Activated B cell treated with CpG ODN at 0.5 μM for 24 hours (primary cell): ENCODE measurements around the gene GUK1. TPM values are rescaled to one million over a fixed set of nuclear protein-coding genes. Genes with fewer than 3 reads are reported as not detected.

ENCODE experiments used
- ATAC-seq: fragments of 200-7000 bp; cut with Tn5 transposase; one replicate; pipeline ENCODE4 v1.10.0; 2021; ENCODE audit warnings: low read depth, mild to moderate bottlenecking, moderate library complexity
- CTCF ChIA-PET: fragments of 350-600 bp; sonication (Branson Sonifier 250); formaldehyde crosslinking; loops from one replicate; lab custom pipeline; 2021; ENCODE audit warnings: antibody characterized with exemption; lab: Charles Lee
- POLR2A ChIA-PET: fragments of 350-600 bp; sonication (Branson Sonifier 250); formaldehyde crosslinking; loops from one replicate; lab custom pipeline; 2021; ENCODE audit warnings: antibody characterized with exemption; lab: Charles Lee
- DNase-seq: peaks from one replicate; pipeline ENCODE4 v3.0.0; 2022
- H3K27ac Mint-ChIP-seq: one replicate; pipeline ENCODE4 v1.8.0; 2020; ENCODE audit warnings: mixed read lengths
- H3K27me3 Mint-ChIP-seq: one replicate; pipeline ENCODE4 v1.8.0; 2021; ENCODE audit warnings: mixed read lengths
- H3K36me3 Mint-ChIP-seq: one replicate; pipeline ENCODE4 v1.8.0; 2021; ENCODE audit warnings: low read depth, mixed read lengths
- H3K4me1 Mint-ChIP-seq: one replicate; pipeline ENCODE4 v1.8.0; 2021; ENCODE audit warnings: mixed read lengths
- H3K4me3 Mint-ChIP-seq: one replicate; pipeline ENCODE4 v1.8.0; 2020; ENCODE audit warnings: mild to moderate bottlenecking, mixed read lengths
- H3K9me3 Mint-ChIP-seq: one replicate; pipeline ENCODE4 v1.8.0; 2020; ENCODE audit warnings: mixed read lengths
- CTCF ChIP-seq: fragments of 200-600 bp; IDR thresholded peaks from one replicate; pipeline ENCODE4 v1.8.0; 2022; ENCODE audit warnings: antibody characterized with exemption, mild to moderate bottlenecking
- intact Hi-C: fragments of 100-400 bp; cut with micrococcal nuclease; formaldehyde crosslinking; loops from one replicate; pipeline ENCODE4 v1.15.1; 2024
- total RNA-seq: library from RNA; stranded (reverse); gene quantifications from 2 replicates; pipeline ENCODE4 v1.2.3, GENCODE V29; 2022

GUK1 gene
- total RNA-seq, 1 donor from 2014 or later = 104 TPM

GRCh38 chr1:228176024-228176395 is 35.9 kb downstream of the GUK1 start:
- H3K27ac Mint-ChIP-seq = no peak overlapping the region
- POLR2A ChIA-PET = interaction anchor here (2.1 kb wide), 1 partner anchor 9 kb away, joined by 11 read pairs; no protein-coding TSS in a partner anchor

GRCh38 chr1:228176461-228177182 is 36.5 kb downstream of the GUK1 start:
- Mint-ChIP-seq H3K4me3 (no peak overlapping the region), H3K27me3 (no peaks in the 10 kb centered on the region), H3K9me3 (no peaks in the 10 kb centered on the region), H3K4me1 (peaks cover 5% of the 10 kb centered on the region), H3K27ac (no peak overlapping the region), H3K36me3 (peaks cover 16% of the 10 kb centered on the region)
- DNase-seq (no peak), ATAC-seq (no peak)
- CTCF ChIA-PET = no interaction called here
- intact Hi-C loops = no loop called here
- no peak for TF ChIP-seq CTCF
- POLR2A ChIA-PET = interaction anchor here (0.7 to 2.1 kb wide), 3 partner anchors 9 to 65 kb away, joined by 4 to 11 read pairs (median 11); no protein-coding TSS in a partner anchor

More at GRCh38 chr1:228176024-228176395, 35.9 kb downstream of the GUK1 start:
- Mint-ChIP-seq H3K27me3 (no peaks in the 10 kb centered on the region), H3K9me3 (no peaks in the 10 kb centered on the region), H3K4me3 (no peak overlapping the region), H3K4me1 (peaks cover 6% of the 10 kb centered on the region), H3K36me3 (peaks cover 15% of the 10 kb centered on the region)
- no peak for TF ChIP-seq CTCF
- ATAC-seq (no peak), DNase-seq (no peak)
- CTCF ChIA-PET = no interaction called here
- intact Hi-C loops = no loop called here

GRCh38 chr1:228177183-228177475 is 37.0 kb downstream of the GUK1 start:
- no peak for DNase-seq
- intact Hi-C loops = no loop called here
- H3K4me3 Mint-ChIP-seq = no peak overlapping the region
- POLR2A ChIA-PET = interaction anchor here (0.6 to 2.1 kb wide), 4 partner anchors 10 to 280 kb away, joined by 3 to 11 read pairs (median 8); a partner anchor contains a TSS
- H3K27me3 Mint-ChIP-seq = no peaks in the 10 kb centered on the region
- H3K4me1 Mint-ChIP-seq = peaks cover 3% of the 10 kb centered on the region
- peaks cover 14% of the 10 kb centered on the region for H3K36me3 Mint-ChIP-seq
- H3K27ac Mint-ChIP-seq = no peak overlapping the region
- no peak for TF ChIP-seq CTCF
- no peak for ATAC-seq
- no peaks in the 10 kb centered on the region for H3K9me3 Mint-ChIP-seq
- CTCF ChIA-PET = no interaction called here

GRCh38 chr1:228177721-228178710 is 37.9 kb downstream of the GUK1 start:
- intact Hi-C loops = no loop called here
- H3K27ac Mint-ChIP-seq = no peak overlapping the region
- H3K27me3 Mint-ChIP-seq = no peaks in the 10 kb centered on the region
- no peak overlapping the region for H3K4me3 Mint-ChIP-seq
- CTCF ChIA-PET = no interaction called here
- POLR2A ChIA-PET = interaction anchor here (0.6 to 2.1 kb wide), 4 partner anchors 11 to 280 kb away, joined by 3 to 11 read pairs (median 4); a partner anchor contains a TSS
- H3K36me3 Mint-ChIP-seq = peaks cover 13% of the 10 kb centered on the region
- no peak for ATAC-seq
- DNase-seq = no peak
- H3K9me3 Mint-ChIP-seq = no peaks in the 10 kb centered on the region
- peaks cover 3% of the 10 kb centered on the region for H3K4me1 Mint-ChIP-seq
- no peak for TF ChIP-seq CTCF
